Skeletal muscle satellite cell (primary cell): ENCODE measurements around the gene ENTHD1.

Experiments
- H3K27me3 ChIP-seq: 2 replicates; pipeline ENCODE4 v1.7.0; 2013; ENCODE audit warnings: low read length; ENCODE audit not compliant: control insufficient read depth, insufficient read depth
- H3K36me3 ChIP-seq: 2 replicates; pipeline ENCODE4 v1.7.0; 2013; ENCODE audit warnings: mild to moderate bottlenecking, control low read depth, low read length; ENCODE audit not compliant: insufficient read depth
- H3K4me1 ChIP-seq: 2 replicates; pipeline ENCODE4 v1.7.0; 2013; ENCODE audit warnings: low read length; ENCODE audit not compliant: control insufficient read depth, insufficient read depth
- H3K4me2 ChIP-seq: 2 replicates; pipeline ENCODE4 v1.7.0; 2013; ENCODE audit warnings: mild to moderate bottlenecking, low read length
- H3K4me3 ChIP-seq: 2 replicates; pipeline ENCODE4 v1.7.0; 2013; ENCODE audit warnings: low read length
- H3K9ac ChIP-seq: 2 replicates; pipeline ENCODE4 v1.7.0; 2013; ENCODE audit warnings: mild to moderate bottlenecking, low read depth, low read length, moderate library complexity
- H3K9me3 ChIP-seq: replicated peaks from 2 replicates; pipeline ENCODE4 v1.7.0; 2013; ENCODE audit warnings: mild to moderate bottlenecking, control low read depth, low read length

ENTHD1 gene

DNA sequence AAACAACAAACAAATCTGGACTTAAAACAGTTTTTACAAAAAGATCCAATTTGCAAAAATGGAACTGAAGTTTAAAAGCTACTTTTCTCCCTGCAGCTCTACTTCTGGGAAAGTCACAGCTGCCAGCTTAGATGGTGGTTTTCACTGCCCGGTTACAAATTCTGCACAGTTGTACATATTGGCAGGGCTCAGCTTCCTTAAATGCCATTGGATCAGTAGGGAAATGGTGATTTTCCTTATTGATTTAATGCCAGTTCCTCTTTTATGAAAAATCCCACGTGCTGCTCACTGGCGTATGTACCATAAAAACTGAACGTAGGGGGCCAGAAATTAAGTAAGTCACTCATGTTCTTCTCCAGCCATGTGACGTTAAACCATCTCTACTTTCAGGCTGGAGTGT is 30.1 kb upstream of the ENTHD1 start:
- Histone ChIP-seq H3K4me2 (no peak overlapping the region), H3K27me3 (peaks cover 82% of the 10 kb centered on the region), H3K9ac (no peak overlapping the region), H3K4me1 (no peaks in the 10 kb centered on the region), H3K4me3 (no peak overlapping the region), H3K9me3 (no peaks in the 10 kb centered on the region), H3K36me3 (no peaks in the 10 kb centered on the region)

DNA sequence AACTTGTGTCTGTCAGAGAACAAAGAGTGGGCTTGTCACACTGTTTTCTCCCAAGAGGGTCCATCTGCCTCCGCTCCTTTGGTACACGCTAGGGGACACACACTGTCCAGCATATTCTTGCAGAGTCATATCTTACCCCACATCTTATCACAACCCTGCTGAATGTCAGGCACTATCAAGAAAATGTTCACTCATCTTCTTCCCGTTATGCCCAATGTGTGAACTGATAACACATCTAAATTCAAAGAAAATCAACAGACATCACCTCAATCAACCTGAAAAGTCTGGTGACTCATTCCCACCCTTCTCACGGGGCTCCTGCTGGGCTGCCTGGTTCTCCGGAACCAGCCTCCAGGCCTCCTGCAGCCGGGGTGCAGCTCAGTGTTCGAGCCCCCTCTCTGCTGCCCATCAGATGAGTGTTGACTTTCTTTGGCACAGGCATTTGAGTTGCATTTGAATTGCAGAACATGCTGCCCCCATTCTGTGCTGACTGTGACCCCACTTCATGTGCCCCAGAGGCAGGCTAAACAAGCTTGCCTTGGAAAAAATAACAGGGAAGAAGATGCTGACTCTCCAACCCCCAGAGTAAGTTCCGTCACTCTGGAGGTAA is 26.7 kb upstream of the ENTHD1 start:
- H3K36me3 ChIP-seq: no peaks in the 10 kb centered on the region
- no peaks in the 10 kb centered on the region for H3K9me3 ChIP-seq
- H3K4me3 ChIP-seq: no peak overlapping the region
- peaks cover 5% of the 10 kb centered on the region for H3K4me1 ChIP-seq
- H3K4me2 ChIP-seq: no peak overlapping the region
- H3K9ac ChIP-seq: no peak overlapping the region
- peaks cover 80% of the 10 kb centered on the region for H3K27me3 ChIP-seq

DNA sequence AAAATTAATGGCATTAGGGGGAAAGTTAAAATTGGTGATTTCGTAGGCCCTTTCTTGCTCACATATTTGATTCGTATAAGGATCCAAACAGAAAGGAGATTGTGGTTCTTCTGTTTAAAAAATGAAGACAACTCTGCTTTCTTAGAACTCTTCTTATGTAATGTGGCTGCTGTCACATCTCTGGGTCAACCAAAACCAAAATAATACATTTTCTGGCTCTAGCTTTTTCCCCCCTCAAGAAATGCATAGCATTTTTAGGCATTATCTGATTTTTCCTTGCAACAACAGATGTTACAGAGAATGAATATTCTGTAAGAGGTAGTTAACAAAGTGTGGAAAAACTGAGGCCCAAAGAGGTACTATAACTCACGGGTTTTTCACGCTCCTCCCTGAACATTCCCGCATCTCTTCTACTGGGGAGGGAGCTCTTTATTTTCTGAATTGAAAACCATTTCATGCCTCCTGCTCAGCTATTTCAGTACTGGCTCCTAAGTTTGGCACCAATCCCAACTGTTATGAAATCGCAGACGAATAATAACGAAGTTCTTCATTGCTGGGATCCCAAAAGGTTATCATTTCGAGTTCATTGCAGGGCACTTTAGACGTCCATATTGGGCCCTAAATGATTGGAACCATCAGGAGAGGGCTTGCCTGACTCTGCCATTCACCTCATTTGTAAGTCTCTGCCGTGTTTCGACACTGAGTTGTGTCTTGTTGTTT is 24.4 kb upstream of the ENTHD1 start:
- H3K9ac ChIP-seq: no peak overlapping the region
- no peaks in the 10 kb centered on the region for H3K9me3 ChIP-seq
- H3K4me3 ChIP-seq: no peak overlapping the region
- no peak overlapping the region for H3K4me2 ChIP-seq
- H3K27me3 ChIP-seq: peaks cover 78% of the 10 kb centered on the region
- peaks cover 5% of the 10 kb centered on the region for H3K4me1 ChIP-seq
- H3K36me3 ChIP-seq: no peaks in the 10 kb centered on the region

DNA sequence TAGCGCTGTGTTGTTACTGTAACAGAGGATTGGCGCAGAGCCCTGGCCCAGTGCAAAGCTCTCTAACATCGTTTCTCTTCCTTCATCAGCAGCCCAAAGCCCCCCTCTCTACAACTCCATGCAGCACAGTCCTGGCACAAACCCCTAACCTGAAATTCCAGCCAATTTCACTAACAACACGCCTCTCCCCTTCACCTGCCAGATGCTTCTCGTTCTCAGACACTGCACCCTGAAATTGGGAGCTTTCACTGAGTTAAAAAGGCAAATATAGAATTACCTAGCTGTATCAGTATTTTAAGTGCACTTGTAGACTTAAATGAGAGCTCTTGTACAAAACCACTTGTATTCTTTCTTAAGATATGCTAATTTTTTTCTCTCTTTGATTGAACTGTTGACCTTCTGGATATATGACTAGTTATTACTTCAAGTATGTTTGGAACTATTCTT is 23.7 kb upstream of the ENTHD1 start:
- H3K4me3 ChIP-seq: no peak overlapping the region
- H3K27me3 ChIP-seq: peaks cover 77% of the 10 kb centered on the region

DNA sequence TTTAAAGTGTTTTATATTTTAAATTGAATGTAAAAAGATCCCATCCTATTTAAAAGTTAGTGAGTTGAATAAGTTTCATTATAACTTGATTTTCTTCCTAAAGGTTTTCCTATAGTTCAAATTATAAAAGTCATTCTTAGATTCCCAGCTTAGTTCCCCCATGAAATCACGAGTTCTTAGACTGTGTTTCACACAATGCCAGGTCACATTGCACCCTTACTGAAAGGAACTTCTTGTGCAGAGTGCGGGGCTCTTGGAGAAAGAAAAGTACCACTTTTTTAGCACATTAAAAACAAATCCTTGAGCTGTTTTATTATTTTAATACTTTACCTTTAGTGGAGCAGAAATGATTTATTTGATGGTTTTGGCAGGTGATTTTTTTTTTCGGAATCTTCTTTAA is 22.9 kb upstream of the ENTHD1 start:
- Histone ChIP-seq H3K4me3 (no peak overlapping the region), H3K4me1 (peaks cover 5% of the 10 kb centered on the region), H3K9me3 (no peaks in the 10 kb centered on the region), H3K27me3 (peaks cover 75% of the 10 kb centered on the region), H3K4me2 (no peak overlapping the region), H3K36me3 (no peaks in the 10 kb centered on the region), H3K9ac (no peak overlapping the region)

More for the DNA sequence above, 23.7 kb upstream of the ENTHD1 start:
- Histone ChIP-seq H3K36me3 (no peaks in the 10 kb centered on the region), H3K9ac (no peak overlapping the region), H3K4me2 (no peak overlapping the region), H3K4me1 (peaks cover 5% of the 10 kb centered on the region), H3K9me3 (no peaks in the 10 kb centered on the region)

DNA sequence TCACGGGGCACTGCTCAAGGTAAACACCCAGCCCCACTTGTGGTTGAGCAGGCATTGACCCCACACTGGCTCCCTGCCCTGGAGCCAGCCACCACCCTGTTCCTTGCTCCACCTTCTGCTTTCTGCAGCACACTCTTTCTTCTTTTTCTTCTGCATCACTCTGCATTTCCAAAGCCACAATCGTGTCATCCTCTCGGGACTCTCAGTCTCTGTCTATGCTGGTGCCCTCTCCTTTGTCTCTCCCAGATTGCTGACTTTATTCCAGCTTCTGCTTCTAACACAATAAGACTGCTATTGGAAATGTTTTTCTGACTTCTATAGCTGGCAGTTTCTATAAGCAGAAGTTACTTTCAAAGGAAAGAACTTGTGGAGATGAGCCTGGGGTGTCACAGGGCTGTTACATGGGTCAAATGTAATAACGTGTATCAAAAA is 21.8 kb upstream of the ENTHD1 start:
- Histone ChIP-seq H3K4me1 (peaks cover 5% of the 10 kb centered on the region), H3K4me3 (no peak overlapping the region), H3K27me3 (peaks cover 71% of the 10 kb centered on the region), H3K9me3 (no peaks in the 10 kb centered on the region), H3K36me3 (no peaks in the 10 kb centered on the region), H3K9ac (no peak overlapping the region), H3K4me2 (no peak overlapping the region)

DNA sequence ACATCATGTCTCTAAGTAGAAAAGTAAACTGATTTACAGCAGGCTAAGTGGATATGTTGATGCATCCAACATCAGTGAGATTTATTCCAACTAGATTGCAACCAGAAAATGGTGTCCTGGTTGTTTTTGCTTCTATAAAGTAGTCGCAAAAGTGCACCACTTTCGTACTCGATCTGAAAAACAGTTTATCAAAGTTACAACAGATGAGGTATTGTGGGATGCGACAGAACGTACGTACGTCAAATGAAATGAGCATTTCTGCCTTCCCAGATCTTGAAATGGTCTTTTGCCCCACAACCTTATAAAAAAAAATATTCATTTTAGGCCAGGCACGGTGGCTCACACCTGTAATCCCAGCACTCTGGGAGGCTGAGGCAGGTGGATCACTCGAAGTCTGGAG is 21.0 kb upstream of the ENTHD1 start:
- Histone ChIP-seq H3K9me3 (no peaks in the 10 kb centered on the region), H3K4me1 (peaks cover 5% of the 10 kb centered on the region), H3K27me3 (peaks cover 66% of the 10 kb centered on the region)

DNA sequence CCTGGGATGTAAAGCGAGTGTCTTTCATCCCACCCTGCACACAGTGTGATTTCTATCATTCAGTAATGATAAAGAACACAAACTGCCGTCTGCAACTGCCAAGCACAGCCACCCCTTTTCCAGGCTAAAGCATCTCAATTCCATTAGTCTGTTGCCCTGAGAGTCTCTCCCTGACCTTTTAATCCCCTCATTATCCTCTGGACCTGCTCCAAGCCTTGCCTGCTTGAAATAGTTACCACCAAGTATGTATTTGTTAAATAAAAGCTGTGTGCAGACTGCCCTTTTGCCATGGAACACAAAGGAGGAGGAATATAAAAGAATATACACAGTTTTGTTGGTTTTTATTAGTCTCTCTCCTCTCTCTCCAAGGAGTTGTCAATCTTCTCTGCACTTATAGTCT is 20.3 kb upstream of the ENTHD1 start:
- no peaks in the 10 kb centered on the region for H3K36me3 ChIP-seq

More for the DNA sequence above, 21.0 kb upstream of the ENTHD1 start:
- Histone ChIP-seq H3K4me2 (no peak overlapping the region), H3K36me3 (no peaks in the 10 kb centered on the region), H3K4me3 (no peak overlapping the region), H3K9ac (no peak overlapping the region)

DNA sequence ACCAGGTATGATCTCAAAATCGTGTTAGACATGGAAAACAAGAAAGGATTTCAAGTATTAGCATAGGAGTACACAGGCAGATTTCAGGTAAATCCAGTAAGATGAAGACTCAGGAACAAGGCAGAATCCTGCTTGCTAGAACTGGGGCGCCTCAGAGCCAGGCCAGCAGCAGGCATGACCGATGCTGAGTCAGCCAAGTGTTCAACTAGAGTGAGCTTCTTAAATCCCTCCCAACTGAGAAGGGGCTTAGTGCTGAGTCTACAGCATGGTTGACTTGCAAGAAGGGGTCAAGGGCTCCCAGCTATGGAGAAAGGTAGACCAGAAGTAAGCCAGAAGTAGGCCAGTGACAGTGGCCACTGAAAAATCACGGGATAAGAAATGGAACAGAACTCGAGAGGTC is 19.8 kb upstream of the ENTHD1 start:
- Histone ChIP-seq H3K9me3 (no peaks in the 10 kb centered on the region), H3K4me3 (no peak overlapping the region), H3K27me3 (peaks cover 58% of the 10 kb centered on the region), H3K4me2 (no peak overlapping the region), H3K4me1 (peaks cover 5% of the 10 kb centered on the region), H3K9ac (no peak overlapping the region), H3K36me3 (no peaks in the 10 kb centered on the region)

More for the DNA sequence above, 20.3 kb upstream of the ENTHD1 start:
- no peak overlapping the region for H3K4me2 ChIP-seq
- H3K27me3 ChIP-seq: peaks cover 60% of the 10 kb centered on the region
- H3K4me1 ChIP-seq: peaks cover 5% of the 10 kb centered on the region
- no peak overlapping the region for H3K9ac ChIP-seq
- no peak overlapping the region for H3K4me3 ChIP-seq
- H3K9me3 ChIP-seq: no peaks in the 10 kb centered on the region

DNA sequence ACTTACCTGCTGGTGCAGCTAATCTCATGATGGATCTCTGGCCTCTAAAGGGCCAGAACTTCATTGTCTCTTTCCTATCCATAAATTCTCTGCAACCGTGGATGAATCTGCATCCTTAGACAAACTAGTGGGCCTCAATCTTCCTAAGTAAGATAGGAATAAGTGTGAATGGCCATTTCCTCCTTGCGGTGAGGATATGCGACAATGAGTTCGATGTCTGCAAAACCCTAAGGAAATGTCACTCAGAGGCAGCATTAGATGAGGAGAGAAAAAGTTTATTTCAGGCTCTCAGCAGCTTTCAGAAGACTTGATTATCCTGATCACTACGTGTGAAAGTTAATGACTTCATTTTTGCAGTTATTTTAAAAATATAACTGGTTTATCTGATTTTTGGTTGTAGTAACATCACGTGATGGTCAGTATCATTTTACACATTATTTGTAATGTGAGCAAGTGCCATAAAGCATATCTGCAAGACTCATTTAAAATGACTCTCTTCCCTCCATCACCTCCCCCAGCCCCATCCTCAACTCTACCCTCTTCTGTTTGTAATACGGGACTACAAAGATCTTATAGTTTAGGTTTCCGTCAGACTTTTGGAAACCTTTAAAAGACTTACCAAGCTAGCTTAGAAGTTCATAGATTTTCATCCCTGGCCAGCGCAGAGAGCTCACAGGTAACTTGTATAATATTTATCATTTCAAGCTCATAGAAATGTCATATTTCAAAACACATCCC is 17.5 kb upstream of the ENTHD1 start:
- Histone ChIP-seq H3K4me1 (no peaks in the 10 kb centered on the region), H3K9me3 (no peaks in the 10 kb centered on the region), H3K4me3 (no peak overlapping the region), H3K27me3 (peaks cover 51% of the 10 kb centered on the region), H3K4me2 (no peak overlapping the region), H3K36me3 (no peaks in the 10 kb centered on the region), H3K9ac (no peak overlapping the region)

DNA sequence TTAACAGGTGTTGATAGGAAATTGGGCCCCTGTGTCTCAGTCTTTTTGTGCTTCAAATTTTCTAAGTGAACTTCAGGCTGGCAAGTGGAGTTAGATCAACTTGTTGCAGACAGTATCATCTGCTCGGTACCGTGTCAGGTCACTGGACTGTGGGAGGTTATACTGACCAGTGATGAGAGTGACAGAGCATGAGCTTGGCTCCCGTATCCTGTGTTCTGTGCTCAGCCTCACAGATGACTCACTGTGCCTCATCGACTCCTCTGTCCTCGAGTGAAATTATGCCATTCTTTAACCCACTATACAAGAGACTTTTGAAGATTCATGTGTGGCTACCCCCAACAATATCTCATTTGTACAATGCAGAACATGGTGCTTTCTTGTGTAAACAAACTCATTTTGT is 15.2 kb upstream of the ENTHD1 start:
- no peaks in the 10 kb centered on the region for H3K36me3 ChIP-seq
- H3K27me3 ChIP-seq: peaks cover 37% of the 10 kb centered on the region
- H3K9me3 ChIP-seq: no peaks in the 10 kb centered on the region
- no peak overlapping the region for H3K9ac ChIP-seq
- H3K4me2 ChIP-seq: no peak overlapping the region
- H3K4me3 ChIP-seq: no peak overlapping the region
- no peaks in the 10 kb centered on the region for H3K4me1 ChIP-seq
